ENCODE data around the gene SGPP2. TPM values are rescaled to one million over a fixed set of nuclear protein-coding genes. Genes with fewer than 3 reads are reported as not detected.

SGPP2 gene
- total RNA-seq, 6 donors from 2014 or later = 5.2 to 85.9 (median 21.8) TPM

GRCh38 chr2:222413295-222413911 lies 10.9 kb upstream of the SGPP2 start:
- ATAC-seq (ENCODE audit: low FRiP score in 2 of 2) = no peak
- Histone ChIP-seq H3K27me3 (no peaks in the 10 kb centered on the region), H3K4me1 (no peaks in the 10 kb centered on the region), H3K27ac (no peak overlapping the region), H3K9me3 (peaks cover 0 to 8% (median 0%) of the 10 kb centered on the region in 4 donors), H3K36me3 (no peaks in the 10 kb centered on the region), H3K4me3 (no peak overlapping the region)
- TF ChIP-seq POLR2A (IDR thresholded peaks at IDR 0.05) = no peak
- no peak for TF ChIP-seq CTCF (IDR thresholded peaks at IDR 0.05)
- no peak for TF ChIP-seq EP300 (IDR thresholded peaks at IDR 0.05)
- TF ChIP-seq POLR2AphosphoS5 (IDR thresholded peaks at IDR 0.05) = no peak
- 79 to 88% methylated on average over 1 of the region's 1 CpG for WGBS, 2 donors
- no peak for DNase-seq

GRCh38 chr2:222418739-222419138 lies 5.6 kb upstream of the SGPP2 start:
- Histone ChIP-seq H3K9me3 (peaks cover 0 to 2% (median 0%) of the 10 kb centered on the region in 4 donors), H3K4me1 (peaks cover 0 to 4% (median 0%) of the 10 kb centered on the region in 4 donors), H3K27me3 (peaks cover 0 to under 1% (median 0%) of the 10 kb centered on the region in 4 donors), H3K27ac (no peak overlapping the region), H3K36me3 (no peaks in the 10 kb centered on the region), H3K4me3 (no peak overlapping the region)
- ATAC-seq (ENCODE audit: low FRiP score in 2 of 2) (no peak), DNase-seq (no peak)
- TF ChIP-seq POLR2A (IDR thresholded peaks at IDR 0.05) = no peak
- TF ChIP-seq POLR2AphosphoS5 (IDR thresholded peaks at IDR 0.05) = no peak
- no peak for TF ChIP-seq CTCF (IDR thresholded peaks at IDR 0.05)
- TF ChIP-seq EP300 (IDR thresholded peaks at IDR 0.05) = no peak

- no peak for DNase-seq
- peaks cover 0 to 13% (median 7%) of the 10 kb centered on the region in 4 donors for H3K27me3 ChIP-seq
- H3K27ac ChIP-seq = no peak overlapping the region
- WGBS, 2 donors = 60 to 70% methylated on average over 1 of the region's 1 CpG
- ATAC-seq (ENCODE audit: low FRiP score in 2 of 2) = no peak
- H3K4me3 ChIP-seq = no peak overlapping the region
- H3K36me3 ChIP-seq = no peaks in the 10 kb centered on the region
- no peaks in the 10 kb centered on the region for H3K9me3 ChIP-seq
- TF ChIP-seq EP300 (IDR thresholded peaks at IDR 0.05) (no peak), CTCF (IDR thresholded peaks at IDR 0.05) (no peak), POLR2A (IDR thresholded peaks at IDR 0.05) (no peak), POLR2AphosphoS5 (IDR thresholded peaks at IDR 0.05) (no peak)
- peaks cover 3 to 22% (median 5%) of the 10 kb centered on the region in 4 donors for H3K4me1 ChIP-seq
These were observed 3.8 kb upstream of the SGPP2 start for GRCh38 chr2:222420508-222420907.

- H3K27ac ChIP-seq = no peak overlapping the region
- peaks cover 0 to 13% (median 7%) of the 10 kb centered on the region in 4 donors for H3K27me3 ChIP-seq
- DNase-seq (no peak), ATAC-seq (ENCODE audit: low FRiP score in 2 of 2) (no peak)
- no peak for TF ChIP-seq CTCF (IDR thresholded peaks at IDR 0.05)
- H3K4me3 ChIP-seq = no peak overlapping the region
- no peaks in the 10 kb centered on the region for H3K9me3 ChIP-seq
- WGBS, 2 donors = 77 to 85% methylated on average over 1 of the region's 1 CpG
- no peaks in the 10 kb centered on the region for H3K36me3 ChIP-seq
- peaks cover 3 to 22% (median 9%) of the 10 kb centered on the region in 4 donors for H3K4me1 ChIP-seq
These were observed 2.7 kb upstream of the SGPP2 start for GRCh38 chr2:222421626-222422025.

- TF ChIP-seq POLR2AphosphoS5 (IDR thresholded peaks at IDR 0.05) (no peak), EP300 (IDR thresholded peaks at IDR 0.05) (no peak), POLR2A (IDR thresholded peaks at IDR 0.05) (no peak), CTCF (IDR thresholded peaks at IDR 0.05) (no peak)
- Histone ChIP-seq H3K27ac (no peak overlapping the region), H3K9me3 (no peaks in the 10 kb centered on the region), H3K36me3 (no peaks in the 10 kb centered on the region), H3K4me3 (no peak overlapping the region), H3K27me3 (peaks cover 0 to 13% (median 7%) of the 10 kb centered on the region in 4 donors), H3K4me1 (peaks cover 3 to 30% (median 12%) of the 10 kb centered on the region in 4 donors)
- DNase-seq = no peak
- WGBS, 2 donors = 64 to 75% methylated on average over 3 of the region's 3 CpGs
- no peak for ATAC-seq (ENCODE audit: low FRiP score in 2 of 2)
These were observed 1.2 kb upstream of the SGPP2 start for GRCh38 chr2:222423186-222423585.
